Smooth muscle cell (in vitro differentiated cells): ENCODE results near the gene LRP3. TPM values are rescaled to one million over a fixed set of nuclear protein-coding genes. Genes with fewer than 3 reads are reported as not detected.

ENCODE experiments used
- DNase-seq: peaks from one replicate; lab custom pipeline; 2025; ENCODE audit not compliant: unreplicated experiment; lab: John Stamatoyannopoulos, UW
- H2AFZ ChIP-seq: fragments of 200-600 bp; sonication (generic); 2 replicates; pipeline ENCODE4 v1.6.0; 2016; ENCODE audit warnings: antibody characterized with exemption, low read depth, mild to moderate bottlenecking
- H3F3A ChIP-seq: fragments of 200-600 bp; sonication (generic); 2 replicates; pipeline ENCODE4 v1.6.0; 2017; ENCODE audit warnings: antibody characterized with exemption, low read depth
- H3K27ac ChIP-seq: fragments of 200-600 bp; sonication (generic); 2 replicates; pipeline ENCODE4 v1.5.1; 2016; ENCODE audit warnings: low read depth, mild to moderate bottlenecking
- H3K27me3 ChIP-seq: fragments of 200-600 bp; sonication (generic); 2 replicates; pipeline ENCODE4 v1.6.1; 2016; ENCODE audit warnings: low read depth, mild to moderate bottlenecking
- H3K36me3 ChIP-seq: fragments of 200-600 bp; sonication (generic); 2 replicates; pipeline ENCODE4 v1.5.1; 2016; ENCODE audit warnings: low read depth
- H3K4me1 ChIP-seq: fragments of 200-600 bp; sonication (generic); 2 replicates; pipeline ENCODE4 v1.5.1; 2016; ENCODE audit warnings: low read depth
- H3K4me2 ChIP-seq: fragments of 200-600 bp; sonication (generic); 2 replicates; pipeline ENCODE4 v1.6.0; 2016; ENCODE audit warnings: mild to moderate bottlenecking
- H3K4me3 ChIP-seq: fragments of 200-600 bp; sonication (generic); 2 replicates; pipeline ENCODE4 v1.5.1; 2016; ENCODE audit warnings: mild to moderate bottlenecking
- H3K79me2 ChIP-seq: fragments of 200-600 bp; sonication (generic); 2 replicates; pipeline ENCODE4 v1.6.0; 2016; ENCODE audit warnings: low read depth, mild to moderate bottlenecking
- H3K9ac ChIP-seq: fragments of 200-600 bp; sonication (generic); 2 replicates; pipeline ENCODE4 v1.6.0; 2016; ENCODE audit warnings: low read depth
- H3K9me3 ChIP-seq: fragments of 200-600 bp; sonication (generic); replicated peaks from 2 replicates; pipeline ENCODE4 v1.5.1; 2016; ENCODE audit warnings: low read depth
- H4K20me1 ChIP-seq: fragments of 200-600 bp; sonication (generic); 2 replicates; pipeline ENCODE4 v1.6.0; 2016; ENCODE audit warnings: low read depth
- CTCF ChIP-seq: fragments of 200-600 bp; sonication (generic); IDR thresholded peaks from 2 replicates; pipeline ENCODE4 v1.5.1; 2017; ENCODE audit warnings: borderline replicate concordance, mild to moderate bottlenecking, antibody characterized with exemption; ENCODE audit not compliant: insufficient read depth, poor library complexity, severe bottlenecking
- WGBS: methylation state at CpG from one replicate; pipeline ENCODE4 v1.1.7; 2016; ENCODE audit warnings: low lambda C conversion rate; 5-methylcytosine and 5-hydroxymethylcytosine counted together
- polyA plus RNA-seq: library from polyadenylated mRNA; unstranded; fragments of >200 nt; fragmentation: Nextera tagmentation; extraction: Ambion mirVana; gene quantifications from 2 replicates; pipeline ENCODE4 v1.2.1, GENCODE V29; 2016
- total RNA-seq: library from RNA; depleted of rRNA; stranded (reverse); fragments of >200 nt; gene quantifications from 2 replicates; pipeline ENCODE4 v1.2.3, GENCODE V29; 2014

Gene LRP3
- total and polyA plus RNA-seq, 2 experiments from 2014 or later: 13.5 to 30.5 TPM

GRCh38 chr19:33252418-33252962 lies 58.4 kb downstream of the LRP3 start:
- no peak overlapping the region for H3K9ac ChIP-seq
- H3K27me3 ChIP-seq: no peaks in the 10 kb centered on the region
- H3K4me2 ChIP-seq: no peak overlapping the region
- no peak for DNase-seq
- no peaks in the 10 kb centered on the region for H3K79me2 ChIP-seq
- no peak overlapping the region for H3K27ac ChIP-seq
- H3F3A ChIP-seq: no peaks in the 10 kb centered on the region
- H4K20me1 ChIP-seq: no peaks in the 10 kb centered on the region
- H3K9me3 ChIP-seq: no peaks in the 10 kb centered on the region
- H3K36me3 ChIP-seq: no peaks in the 10 kb centered on the region
- no peaks in the 10 kb centered on the region for H3K4me1 ChIP-seq
- H2AFZ ChIP-seq: no peak overlapping the region
- H3K4me3 ChIP-seq: no peak overlapping the region
- no peak for TF ChIP-seq CTCF
- WGBS: 95% methylated on average over 4 of the region's 4 CpGs

DNA sequence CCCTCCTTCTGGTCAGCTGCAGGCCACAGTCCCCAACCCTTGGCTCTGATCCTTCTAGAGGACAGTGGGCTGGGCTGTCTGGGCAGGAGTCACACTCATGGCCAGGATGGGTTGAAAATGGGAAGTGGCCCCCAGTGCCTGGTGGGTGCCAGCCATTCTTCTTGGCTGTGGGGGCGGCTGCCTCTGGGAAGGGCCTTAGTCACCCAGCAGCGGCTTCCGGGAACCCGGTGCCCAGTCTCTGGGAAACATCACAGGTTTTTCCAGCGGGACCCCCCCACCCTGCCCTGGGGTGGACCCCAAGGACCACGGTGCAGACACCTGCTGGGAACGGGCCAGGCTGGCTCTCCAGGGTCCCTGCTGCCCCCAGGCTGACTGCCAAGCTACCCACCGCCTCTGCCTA lies 58.8 kb downstream of the LRP3 start:
- Histone ChIP-seq H3K79me2 (no peaks in the 10 kb centered on the region), H3F3A (no peaks in the 10 kb centered on the region), H3K9ac (no peak overlapping the region), H3K27ac (no peak overlapping the region), H3K4me1 (no peaks in the 10 kb centered on the region), H3K27me3 (no peaks in the 10 kb centered on the region), H3K4me3 (no peak overlapping the region), H2AFZ (no peak overlapping the region), H3K9me3 (no peaks in the 10 kb centered on the region), H3K36me3 (no peaks in the 10 kb centered on the region), H3K4me2 (no peak overlapping the region), H4K20me1 (no peaks in the 10 kb centered on the region)
- no peak for TF ChIP-seq CTCF
- no peak for DNase-seq
- 93% methylated on average over 8 of the region's 8 CpGs for WGBS

GRCh38 chr19:33254245-33254824 lies 60.2 kb downstream of the LRP3 start:
- H3K79me2 ChIP-seq: no peaks in the 10 kb centered on the region
- no peak overlapping the region for H3K9ac ChIP-seq
- no peaks in the 10 kb centered on the region for H4K20me1 ChIP-seq
- H3K4me3 ChIP-seq: no peak overlapping the region
- 87% methylated on average over 13 of the region's 13 CpGs for WGBS
- H2AFZ ChIP-seq: no peak overlapping the region
- DNase-seq: no peak
- H3K4me1 ChIP-seq: no peaks in the 10 kb centered on the region
- H3F3A ChIP-seq: no peaks in the 10 kb centered on the region
- no peak overlapping the region for H3K4me2 ChIP-seq
- no peaks in the 10 kb centered on the region for H3K27me3 ChIP-seq
- TF ChIP-seq CTCF: no peak
- H3K36me3 ChIP-seq: no peaks in the 10 kb centered on the region
- H3K9me3 ChIP-seq: no peaks in the 10 kb centered on the region
- H3K27ac ChIP-seq: no peak overlapping the region

- DNase-seq: no peak
- no peak overlapping the region for H2AFZ ChIP-seq
- WGBS: 89% methylated on average over 7 of the region's 7 CpGs
- no peaks in the 10 kb centered on the region for H3K79me2 ChIP-seq
- H3F3A ChIP-seq: no peaks in the 10 kb centered on the region
- no peak overlapping the region for H3K9ac ChIP-seq
- H3K4me3 ChIP-seq: no peak overlapping the region
- TF ChIP-seq CTCF: no peak
- no peaks in the 10 kb centered on the region for H3K27me3 ChIP-seq
- no peaks in the 10 kb centered on the region for H3K9me3 ChIP-seq
- no peak overlapping the region for H3K4me2 ChIP-seq
- H3K4me1 ChIP-seq: no peaks in the 10 kb centered on the region
- no peaks in the 10 kb centered on the region for H4K20me1 ChIP-seq
- no peaks in the 10 kb centered on the region for H3K36me3 ChIP-seq
- no peak overlapping the region for H3K27ac ChIP-seq
Observed at GRCh38 chr19:33255781-33256180, 61.7 kb downstream of the LRP3 start.
